Fibroblast of lung (primary cell): ENCODE data around the gene C10orf71.

ENCODE experiments used
- EZH2 ChIP-seq: IDR thresholded peaks from 2 replicates; pipeline ENCODE4 v1.5.1; 2012; ENCODE audit warnings: low read length, control low read depth, mild to moderate bottlenecking; ENCODE audit errors: missing control alignments
- TF ChIP-seq, protein P1 (sequence below), 2 donors: IDR thresholded peaks in 1 of 2; conservative IDR thresholded peaks in 1 of 2; 1 replicate in 1 of 2; 2 replicates in 1 of 2; pipeline ENCODE4 v1.5.1; 2011 to 2012; ENCODE audit warnings: low read length in 2 of 2, control low read depth in 1 of 2, inconsistent platforms in 1 of 2, low read depth in 1 of 2, mild to moderate bottlenecking in 1 of 2

GRCh38 chr10:49349390-49349789 lies 50.4 kb downstream of the C10orf71 start:
- TF ChIP-seq, protein P1, sequence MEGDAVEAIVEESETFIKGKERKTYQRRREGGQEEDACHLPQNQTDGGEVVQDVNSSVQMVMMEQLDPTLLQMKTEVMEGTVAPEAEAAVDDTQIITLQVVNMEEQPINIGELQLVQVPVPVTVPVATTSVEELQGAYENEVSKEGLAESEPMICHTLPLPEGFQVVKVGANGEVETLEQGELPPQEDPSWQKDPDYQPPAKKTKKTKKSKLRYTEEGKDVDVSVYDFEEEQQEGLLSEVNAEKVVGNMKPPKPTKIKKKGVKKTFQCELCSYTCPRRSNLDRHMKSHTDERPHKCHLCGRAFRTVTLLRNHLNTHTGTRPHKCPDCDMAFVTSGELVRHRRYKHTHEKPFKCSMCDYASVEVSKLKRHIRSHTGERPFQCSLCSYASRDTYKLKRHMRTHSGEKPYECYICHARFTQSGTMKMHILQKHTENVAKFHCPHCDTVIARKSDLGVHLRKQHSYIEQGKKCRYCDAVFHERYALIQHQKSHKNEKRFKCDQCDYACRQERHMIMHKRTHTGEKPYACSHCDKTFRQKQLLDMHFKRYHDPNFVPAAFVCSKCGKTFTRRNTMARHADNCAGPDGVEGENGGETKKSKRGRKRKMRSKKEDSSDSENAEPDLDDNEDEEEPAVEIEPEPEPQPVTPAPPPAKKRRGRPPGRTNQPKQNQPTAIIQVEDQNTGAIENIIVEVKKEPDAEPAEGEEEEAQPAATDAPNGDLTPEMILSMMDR (conservative IDR thresholded peaks at IDR 0.05 in 1 of 2, IDR thresholded peaks at IDR 0.05 in 1 of 2; ENCODE audit: low read depth in 1 of 2, low read length in 2 of 2) = no peak
- TF ChIP-seq EZH2 = no peak
